ENCODE results near the gene PPP1R3G. TPM values are rescaled to one million over a fixed set of nuclear protein-coding genes. Genes with fewer than 3 reads are reported as not detected.

PPP1R3G gene
- total and polyA plus RNA-seq, 2 of the 13 experiments (the other 11 are each of a cell fraction or from before 2014, with no cell fraction given), result 1.2 to 1.3 TPM

DNA sequence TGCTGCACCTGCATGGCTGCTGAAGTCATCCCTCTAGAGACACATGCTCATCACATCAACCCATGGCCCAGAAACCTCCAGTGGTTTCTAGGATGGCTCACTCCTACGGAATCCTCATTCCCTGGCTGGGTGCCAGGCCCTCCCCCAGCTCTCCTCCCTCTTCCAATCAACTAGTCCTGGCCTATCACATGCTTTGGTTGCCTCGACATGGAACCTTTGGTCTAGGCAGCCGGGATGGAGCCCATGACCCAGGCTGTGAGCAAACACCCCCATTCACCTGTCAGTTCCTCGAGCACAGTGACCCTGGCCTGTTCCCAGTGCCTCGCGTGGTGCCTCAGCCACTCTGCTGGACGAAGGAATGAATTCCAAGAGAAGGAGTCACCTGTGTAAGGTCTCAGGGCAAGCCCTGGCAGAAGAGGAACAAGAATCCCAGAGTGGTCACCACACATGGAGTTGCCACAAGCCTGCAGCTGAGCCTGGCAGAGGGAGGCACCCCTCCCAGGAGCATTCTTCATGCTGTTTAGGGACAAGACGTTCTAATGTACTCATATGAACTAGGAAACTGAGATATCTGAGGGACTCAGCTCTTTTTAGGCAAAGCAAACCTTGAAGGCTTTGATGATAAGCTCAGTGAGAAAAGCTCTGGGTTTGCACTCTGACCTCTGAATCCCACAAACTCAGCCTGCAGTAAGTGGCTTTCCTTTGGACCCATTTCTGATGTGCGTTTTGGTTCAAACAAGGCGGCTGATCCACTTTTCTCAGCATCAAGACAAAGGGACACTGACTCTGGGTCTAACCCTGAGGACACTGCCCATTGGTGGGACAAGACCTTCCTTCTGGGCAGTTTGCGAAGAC, 40.2 kb downstream of the PPP1R3G start (continued):
- TF ChIP-seq, protein P1, sequence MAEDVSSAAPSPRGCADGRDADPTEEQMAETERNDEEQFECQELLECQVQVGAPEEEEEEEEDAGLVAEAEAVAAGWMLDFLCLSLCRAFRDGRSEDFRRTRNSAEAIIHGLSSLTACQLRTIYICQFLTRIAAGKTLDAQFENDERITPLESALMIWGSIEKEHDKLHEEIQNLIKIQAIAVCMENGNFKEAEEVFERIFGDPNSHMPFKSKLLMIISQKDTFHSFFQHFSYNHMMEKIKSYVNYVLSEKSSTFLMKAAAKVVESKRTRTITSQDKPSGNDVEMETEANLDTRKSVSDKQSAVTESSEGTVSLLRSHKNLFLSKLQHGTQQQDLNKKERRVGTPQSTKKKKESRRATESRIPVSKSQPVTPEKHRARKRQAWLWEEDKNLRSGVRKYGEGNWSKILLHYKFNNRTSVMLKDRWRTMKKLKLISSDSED (CRISPR knock-in tag; IDR thresholded peaks at IDR 0.05), result no peak
- no peak for TF ChIP-seq ZSCAN21 (CRISPR knock-in tag; IDR thresholded peaks at IDR 0.05; ENCODE audit: borderline replicate concordance)
- no peak for TF ChIP-seq GATAD2A (CRISPR knock-in tag; IDR thresholded peaks at IDR 0.05)
- no peak for TF ChIP-seq MEF2D (CRISPR knock-in tag; IDR thresholded peaks at IDR 0.05)
- TF ChIP-seq ZFP90 (CRISPR knock-in tag; IDR thresholded peaks at IDR 0.05; ENCODE audit: borderline replicate concordance), result no peak
- TF ChIP-seq ZNF781 (CRISPR knock-in tag; IDR thresholded peaks at IDR 0.05; ENCODE audit: borderline replicate concordance, not compliant biosample characterization), result no peak
- no peak for TF ChIP-seq SMAD3 (CRISPR knock-in tag; IDR thresholded peaks at IDR 0.05)
- TF ChIP-seq ZNF629 (CRISPR knock-in tag; conservative IDR thresholded peaks at IDR 0.05), result peak; percentile 70; the same call in 1 of the 2 replicates
- no peak for TF ChIP-seq TOPORS (CRISPR knock-in tag; IDR thresholded peaks at IDR 0.05)
- TF ChIP-seq ZSCAN30 (CRISPR knock-in tag; IDR thresholded peaks at IDR 0.05), result no peak
- 0 out of 2 replicates have a peak, but pooled peaks have one; percentile 24 for TF ChIP-seq HDAC2 (CRISPR knock-in tag; IDR thresholded peaks at IDR 0.05)
- TF ChIP-seq, protein P2, sequence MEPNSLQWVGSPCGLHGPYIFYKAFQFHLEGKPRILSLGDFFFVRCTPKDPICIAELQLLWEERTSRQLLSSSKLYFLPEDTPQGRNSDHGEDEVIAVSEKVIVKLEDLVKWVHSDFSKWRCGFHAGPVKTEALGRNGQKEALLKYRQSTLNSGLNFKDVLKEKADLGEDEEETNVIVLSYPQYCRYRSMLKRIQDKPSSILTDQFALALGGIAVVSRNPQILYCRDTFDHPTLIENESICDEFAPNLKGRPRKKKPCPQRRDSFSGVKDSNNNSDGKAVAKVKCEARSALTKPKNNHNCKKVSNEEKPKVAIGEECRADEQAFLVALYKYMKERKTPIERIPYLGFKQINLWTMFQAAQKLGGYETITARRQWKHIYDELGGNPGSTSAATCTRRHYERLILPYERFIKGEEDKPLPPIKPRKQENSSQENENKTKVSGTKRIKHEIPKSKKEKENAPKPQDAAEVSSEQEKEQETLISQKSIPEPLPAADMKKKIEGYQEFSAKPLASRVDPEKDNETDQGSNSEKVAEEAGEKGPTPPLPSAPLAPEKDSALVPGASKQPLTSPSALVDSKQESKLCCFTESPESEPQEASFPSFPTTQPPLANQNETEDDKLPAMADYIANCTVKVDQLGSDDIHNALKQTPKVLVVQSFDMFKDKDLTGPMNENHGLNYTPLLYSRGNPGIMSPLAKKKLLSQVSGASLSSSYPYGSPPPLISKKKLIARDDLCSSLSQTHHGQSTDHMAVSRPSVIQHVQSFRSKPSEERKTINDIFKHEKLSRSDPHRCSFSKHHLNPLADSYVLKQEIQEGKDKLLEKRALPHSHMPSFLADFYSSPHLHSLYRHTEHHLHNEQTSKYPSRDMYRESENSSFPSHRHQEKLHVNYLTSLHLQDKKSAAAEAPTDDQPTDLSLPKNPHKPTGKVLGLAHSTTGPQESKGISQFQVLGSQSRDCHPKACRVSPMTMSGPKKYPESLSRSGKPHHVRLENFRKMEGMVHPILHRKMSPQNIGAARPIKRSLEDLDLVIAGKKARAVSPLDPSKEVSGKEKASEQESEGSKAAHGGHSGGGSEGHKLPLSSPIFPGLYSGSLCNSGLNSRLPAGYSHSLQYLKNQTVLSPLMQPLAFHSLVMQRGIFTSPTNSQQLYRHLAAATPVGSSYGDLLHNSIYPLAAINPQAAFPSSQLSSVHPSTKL (CRISPR knock-in tag; IDR thresholded peaks at IDR 0.05), result 0 out of 2 replicates have a peak, but pooled peaks have one; percentile 25
- no peak for TF ChIP-seq ZNF83 (CRISPR knock-in tag; IDR thresholded peaks at IDR 0.05; ENCODE audit: borderline replicate concordance)
- TF ChIP-seq SAP130 (CRISPR knock-in tag; IDR thresholded peaks at IDR 0.05; ENCODE audit: low read depth), result peak; percentile 49
- TF ChIP-seq ZBTB7A (CRISPR knock-in tag; IDR thresholded peaks at IDR 0.05), result no peak
- TF ChIP-seq, protein P3, sequence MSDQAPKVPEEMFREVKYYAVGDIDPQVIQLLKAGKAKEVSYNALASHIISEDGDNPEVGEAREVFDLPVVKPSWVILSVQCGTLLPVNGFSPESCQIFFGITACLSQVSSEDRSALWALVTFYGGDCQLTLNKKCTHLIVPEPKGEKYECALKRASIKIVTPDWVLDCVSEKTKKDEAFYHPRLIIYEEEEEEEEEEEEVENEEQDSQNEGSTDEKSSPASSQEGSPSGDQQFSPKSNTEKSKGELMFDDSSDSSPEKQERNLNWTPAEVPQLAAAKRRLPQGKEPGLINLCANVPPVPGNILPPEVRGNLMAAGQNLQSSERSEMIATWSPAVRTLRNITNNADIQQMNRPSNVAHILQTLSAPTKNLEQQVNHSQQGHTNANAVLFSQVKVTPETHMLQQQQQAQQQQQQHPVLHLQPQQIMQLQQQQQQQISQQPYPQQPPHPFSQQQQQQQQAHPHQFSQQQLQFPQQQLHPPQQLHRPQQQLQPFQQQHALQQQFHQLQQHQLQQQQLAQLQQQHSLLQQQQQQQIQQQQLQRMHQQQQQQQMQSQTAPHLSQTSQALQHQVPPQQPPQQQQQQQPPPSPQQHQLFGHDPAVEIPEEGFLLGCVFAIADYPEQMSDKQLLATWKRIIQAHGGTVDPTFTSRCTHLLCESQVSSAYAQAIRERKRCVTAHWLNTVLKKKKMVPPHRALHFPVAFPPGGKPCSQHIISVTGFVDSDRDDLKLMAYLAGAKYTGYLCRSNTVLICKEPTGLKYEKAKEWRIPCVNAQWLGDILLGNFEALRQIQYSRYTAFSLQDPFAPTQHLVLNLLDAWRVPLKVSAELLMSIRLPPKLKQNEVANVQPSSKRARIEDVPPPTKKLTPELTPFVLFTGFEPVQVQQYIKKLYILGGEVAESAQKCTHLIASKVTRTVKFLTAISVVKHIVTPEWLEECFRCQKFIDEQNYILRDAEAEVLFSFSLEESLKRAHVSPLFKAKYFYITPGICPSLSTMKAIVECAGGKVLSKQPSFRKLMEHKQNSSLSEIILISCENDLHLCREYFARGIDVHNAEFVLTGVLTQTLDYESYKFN (CRISPR knock-in tag; conservative IDR thresholded peaks at IDR 0.05), result 0 out of 2 replicates have a peak, but pooled peaks have one; percentile 29
- TF ChIP-seq, protein P4, sequence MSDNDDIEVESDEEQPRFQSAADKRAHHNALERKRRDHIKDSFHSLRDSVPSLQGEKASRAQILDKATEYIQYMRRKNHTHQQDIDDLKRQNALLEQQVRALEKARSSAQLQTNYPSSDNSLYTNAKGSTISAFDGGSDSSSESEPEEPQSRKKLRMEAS (IDR thresholded peaks at IDR 0.05), result peak; percentile 67; the same call in 1 of the 2 replicates
- no peak for TF ChIP-seq KAT2B (IDR thresholded peaks at IDR 0.05; ENCODE audit: borderline replicate concordance, low read depth, low read length)
- TF ChIP-seq MIER3 (CRISPR knock-in tag; IDR thresholded peaks at IDR 0.05; ENCODE audit: borderline replicate concordance), result no peak
- 0 out of 2 replicates have a peak, but pooled peaks have one; percentile 30 for TF ChIP-seq ZMYM2 (CRISPR knock-in tag; IDR thresholded peaks at IDR 0.05)
- no peak for TF ChIP-seq ZNF343 (CRISPR knock-in tag; IDR thresholded peaks at IDR 0.05)
